ENCODE measurements around the gene MYL3. TPM values are rescaled to one million over a fixed set of nuclear protein-coding genes. Genes with fewer than 3 reads are reported as not detected.
"Not testable (repeated sequence)": the region's sequence is repeated elsewhere in the genome, so short reads cannot be mapped to it uniquely, and the experiment has no call there.

The MYL3 gene
- total RNA-seq, 8 experiments from 2014 or later, result 0.38 to 2.4 TPM; not detected in 6

DNA sequence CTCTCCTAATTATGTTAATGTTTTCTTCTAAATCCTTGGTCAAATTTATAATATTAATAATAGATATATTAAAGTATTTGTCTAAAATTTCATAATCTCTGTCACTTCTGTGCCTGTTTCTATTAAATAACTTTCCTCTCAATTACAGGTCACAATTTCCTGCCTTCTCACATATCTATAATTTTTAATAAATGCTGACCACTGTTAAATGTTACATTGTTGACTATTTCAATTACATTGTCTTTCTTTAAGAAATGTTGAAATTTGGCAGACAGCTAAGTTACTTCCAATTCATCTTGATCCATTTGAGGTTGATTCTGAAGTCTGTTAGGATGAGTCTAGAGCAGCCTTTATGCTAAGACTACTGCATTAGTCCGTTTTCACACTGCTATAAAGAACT lies 41.7 kb downstream of the MYL3 start:
- in situ Hi-C loops (cut with MboI; ENCODE audit: low pct_unique_long_range_greater_than_20kb in 2 of 9, low sequenced_read_pairs in 9 of 9, unreplicated experiment in 9 of 9), result no loop called here
- WGBS, 10 experiments, result 0 to 100% (median 44%) methylated on average over 1 of the region's 1 CpG; no CpG with 5 or more reads in 4 of the 10 experiments
- no peak for ATAC-seq (replicated peaks in 6 of 8)

GRCh38 chr3:46820852-46821251 lies 42.4 kb downstream of the MYL3 start:
- Histone ChIP-seq H3K27ac (no peak overlapping the region), H3K4me3 (no peak overlapping the region), H3K4me1 (replicated peaks in 1 of 2) (peaks cover 10 to 14% of the 10 kb centered on the region in 2 donors)
- in situ Hi-C loops (cut with MboI; ENCODE audit: low pct_unique_long_range_greater_than_20kb in 2 of 9, low sequenced_read_pairs in 9 of 9, unreplicated experiment in 9 of 9), result no loop called here
- ATAC-seq (replicated peaks in 6 of 8), result no peak

More for the DNA sequence above, 41.7 kb downstream of the MYL3 start:
- Histone ChIP-seq H3K4me3 (no peak overlapping the region), H3K27ac (no peak overlapping the region), H3K4me1 (replicated peaks in 1 of 2) (peaks cover 10 to 14% of the 10 kb centered on the region in 2 donors)

DNA sequence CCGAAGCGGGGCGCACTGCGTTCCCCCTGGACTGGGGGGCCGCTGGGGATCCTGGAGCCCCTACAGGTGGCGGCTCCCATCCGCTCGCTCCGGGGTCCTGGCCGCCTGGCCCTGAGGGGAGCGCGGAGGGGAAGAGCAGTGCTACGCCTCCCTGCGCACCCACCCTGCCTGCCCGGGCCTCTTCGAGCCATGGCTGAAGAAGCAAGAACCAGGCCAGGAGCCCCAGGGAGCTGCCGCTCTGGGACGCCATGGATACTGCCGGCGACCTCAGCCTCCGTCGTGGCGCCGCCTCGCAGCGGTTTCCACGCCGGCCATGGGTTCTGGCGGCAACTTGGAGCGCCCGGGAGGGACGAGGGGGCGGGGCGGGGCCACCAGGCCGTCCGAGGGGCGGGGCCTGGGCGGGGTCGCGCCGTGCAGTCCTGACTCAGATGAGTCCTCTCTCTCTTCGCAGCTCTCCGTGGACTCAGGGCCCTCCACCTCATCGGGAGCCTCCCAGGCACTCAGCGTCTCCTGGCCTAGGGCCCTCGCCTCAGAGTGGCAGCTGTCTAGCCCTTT lies 50.9 kb downstream of the MYL3 start:
- Histone ChIP-seq H3K4me1 (replicated peaks in 1 of 2) (peaks cover 0 to 10% of the 10 kb centered on the region in 2 donors), H3K4me3 (peak overlapping the region in 3 of 5 donors; percentile 2 to 25 (median 19)), H3K27ac (peak overlapping the region in 1 of 2 donors; percentile 34)
- in situ Hi-C loops (cut with MboI; ENCODE audit: low pct_unique_long_range_greater_than_20kb in 2 of 9, low sequenced_read_pairs in 9 of 9, unreplicated experiment in 9 of 9), result loop anchor here in 1 of 9 experiments (10.0 kb wide), 1 partner anchor 58 kb away; no protein-coding TSS in a partner anchor
- 0 to 38% (median 8%) methylated on average over 3 to 7 of the region's 46 CpGs; no CpG with 5 or more reads in 7 of the 10 experiments for WGBS, 10 experiments
- ATAC-seq (replicated peaks in 6 of 8), result peak; percentile 87 to 98 (median 94)

- peak in 6 of 8 experiments; percentile 10 to 82 (median 72) for ATAC-seq (replicated peaks in 6 of 8)
- Histone ChIP-seq H3K27ac (peak overlapping the region in 1 of 2 donors; percentile 34), H3K4me1 (replicated peaks in 1 of 2) (peaks cover 0 to 10% of the 10 kb centered on the region in 2 donors), H3K4me3 (peak overlapping the region in 2 of 5 donors; percentile 19 to 25)
- in situ Hi-C loops (cut with MboI; ENCODE audit: low pct_unique_long_range_greater_than_20kb in 2 of 9, low sequenced_read_pairs in 9 of 9, unreplicated experiment in 9 of 9), result loop anchor here in 1 of 9 experiments (10.0 kb wide), 1 partner anchor 57 kb away; no protein-coding TSS in a partner anchor
- WGBS, 10 experiments, result 100% methylated on average over 2 of the region's 15 CpGs; no CpG with 5 or more reads in 9 of the 10 experiments
Measured at GRCh38 chr3:46811615-46812236, 51.5 kb downstream of the MYL3 start.

DNA sequence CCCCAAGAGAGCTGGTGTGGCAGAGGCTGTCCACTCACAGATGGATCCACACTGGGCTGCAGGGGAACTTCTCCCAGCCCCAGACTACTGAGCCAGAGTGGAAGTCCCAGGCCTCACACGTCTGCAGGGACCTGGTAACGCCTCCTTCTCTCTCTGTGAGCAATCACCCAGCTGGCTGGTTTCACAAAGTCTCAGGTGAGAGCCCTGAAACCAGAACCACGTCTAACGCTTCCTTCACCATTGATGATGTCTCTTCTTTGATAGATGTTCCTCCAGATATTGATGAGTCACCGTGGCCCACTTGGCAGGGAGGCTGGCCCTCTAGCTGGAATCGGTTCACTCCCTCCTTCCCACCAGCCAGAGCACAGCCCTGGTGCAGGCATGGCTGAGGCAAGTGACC lies 54.5 kb downstream of the MYL3 start:
- 0% methylated on average over 1 to 2 of the region's 6 CpGs; no CpG with 5 or more reads in 8 of the 10 experiments for WGBS, 10 experiments
- in situ Hi-C loops (cut with MboI; ENCODE audit: low pct_unique_long_range_greater_than_20kb in 2 of 9, low sequenced_read_pairs in 9 of 9, unreplicated experiment in 9 of 9); H3K4me1 ChIP-seq (replicated peaks in 1 of 2); H3K4me3 ChIP-seq; ATAC-seq (replicated peaks in 6 of 8); H3K27ac ChIP-seq: not testable (repeated sequence)

Other genes with a start within 250 kb of the MYL3 start
- 1 to 10 TPM in 5 of 8 experiments, under 1 TPM in 3; 0.49 to 3.3 (median 1.5) TPM for gene ALS2CL, start 169.8 kb downstream of the MYL3 start, total RNA-seq
- 1 to 10 TPM in 3 of 8 experiments, under 1 TPM in 3, not detected in 2; 0.25 to 2.6 (median 0.82) TPM for gene TMIE, start 162.1 kb downstream of the MYL3 start, total RNA-seq
- under 1 TPM in 4 of 8 experiments, not detected in 4; 0.08 to 0.85 (median 0.24) TPM for gene PRSS50, start 145.6 kb downstream of the MYL3 start, total RNA-seq
- gene PTH1R, start 14.3 kb upstream of the MYL3 start, total RNA-seq, result 1 to 10 TPM in 3 of 8 experiments, under 1 TPM in 3, not detected in 2; 0.46 to 7.8 (median 0.97) TPM
- 10 to 100 TPM; 47.1 to 65.4 (median 53.0) TPM for gene CCDC12, start 113.3 kb upstream of the MYL3 start, total RNA-seq
- 10 to 100 TPM in 2 of 8 experiments, 1 to 10 TPM in 6; 1.7 to 23.4 (median 4.4) TPM for gene NBEAL2, start 116.2 kb upstream of the MYL3 start, total RNA-seq